Esophagus squamous epithelium (tissue), 5 donors: Measurements from ENCODE around the gene CHRNB1. TPM values are rescaled to one million over a fixed set of nuclear protein-coding genes. Genes with fewer than 3 reads are reported as not detected.

Experiments
- DNase-seq: peaks from one replicate; lab custom pipeline; 2025; lab: John Stamatoyannopoulos, UW
- H3K27ac ChIP-seq, 4 donors: fragments of 200-600 bp; sonication (generic); one replicate each; pipeline ENCODE4 v1.5.1; 2016 to 2019; ENCODE audit warnings: mild to moderate bottlenecking in 1 of 4
- H3K27me3 ChIP-seq, 4 donors: fragments of 200-600 bp; sonication (generic); 1 replicate in 3 of 4; 2 replicates in 1 of 4; pipeline versions ENCODE4 v1.5.1 to v1.6.0; 2017 to 2021; ENCODE audit warnings: antibody characterized with exemption in 1 of 4
- H3K36me3 ChIP-seq, 3 donors: fragments of 200-600 bp; sonication (generic); one replicate each; pipeline ENCODE4 v1.5.1; 2016 to 2019
- H3K4me1 ChIP-seq, 3 donors: fragments of 200-600 bp; sonication (generic); one replicate each; pipeline ENCODE4 v1.5.1; 2017 to 2019
- H3K4me3 ChIP-seq, 4 donors: fragments of 200-600 bp; sonication (generic); 1 replicate in 3 of 4; 2 replicates in 1 of 4; pipeline ENCODE4 v1.5.1; 2016 to 2019; ENCODE audit warnings: mild to moderate bottlenecking in 2 of 4, moderate library complexity in 1 of 4
- H3K9me3 ChIP-seq, 3 donors: fragments of 200-600 bp; sonication (generic); one replicate each; pipeline ENCODE4 v1.5.1; 2016 to 2019
- CTCF ChIP-seq, 6 experiments: fragments of 450-650 bp in 4 of 6; fragments of 200-600 bp in 2 of 6; sonication (generic) in 2 of 6; IDR thresholded peaks; one replicate each; pipeline ENCODE4 v1.5.1; 2016 to 2019; ENCODE audit warnings: antibody characterized with exemption in 6 of 6, mild to moderate bottlenecking in 4 of 6, moderate library complexity in 4 of 6
- POLR2A ChIP-seq, 4 donors: fragments of 450-650 bp; IDR thresholded peaks; one replicate each; pipeline ENCODE4 v1.6.1; 2017; ENCODE audit warnings: antibody characterized with exemption in 4 of 4, mild to moderate bottlenecking in 4 of 4, moderate library complexity in 3 of 4
- WGBS, 2 donors: methylation state at CpG; one replicate each; pipeline ENCODE4 v1.1.5; 2018; 5-methylcytosine and 5-hydroxymethylcytosine counted together
- intact Hi-C: fragments of 100-400 bp; cut with DNase I; formaldehyde crosslinking; loops from one replicate; pipeline ENCODE4 v1.15.0; 2022
- total RNA-seq, 4 donors: library from RNA; depleted of rRNA; stranded (reverse); fragments of >200 nt; gene quantifications; one replicate each; pipeline ENCODE4 v1.1.0, GENCODE V29; 2016
- donor health status: DM: yes; HTN: yes; CAD: no.

Gene CHRNB1
- total RNA-seq, 4 donors from 2014 or later, result 2.4 to 7.2 (median 4.6) TPM

DNA sequence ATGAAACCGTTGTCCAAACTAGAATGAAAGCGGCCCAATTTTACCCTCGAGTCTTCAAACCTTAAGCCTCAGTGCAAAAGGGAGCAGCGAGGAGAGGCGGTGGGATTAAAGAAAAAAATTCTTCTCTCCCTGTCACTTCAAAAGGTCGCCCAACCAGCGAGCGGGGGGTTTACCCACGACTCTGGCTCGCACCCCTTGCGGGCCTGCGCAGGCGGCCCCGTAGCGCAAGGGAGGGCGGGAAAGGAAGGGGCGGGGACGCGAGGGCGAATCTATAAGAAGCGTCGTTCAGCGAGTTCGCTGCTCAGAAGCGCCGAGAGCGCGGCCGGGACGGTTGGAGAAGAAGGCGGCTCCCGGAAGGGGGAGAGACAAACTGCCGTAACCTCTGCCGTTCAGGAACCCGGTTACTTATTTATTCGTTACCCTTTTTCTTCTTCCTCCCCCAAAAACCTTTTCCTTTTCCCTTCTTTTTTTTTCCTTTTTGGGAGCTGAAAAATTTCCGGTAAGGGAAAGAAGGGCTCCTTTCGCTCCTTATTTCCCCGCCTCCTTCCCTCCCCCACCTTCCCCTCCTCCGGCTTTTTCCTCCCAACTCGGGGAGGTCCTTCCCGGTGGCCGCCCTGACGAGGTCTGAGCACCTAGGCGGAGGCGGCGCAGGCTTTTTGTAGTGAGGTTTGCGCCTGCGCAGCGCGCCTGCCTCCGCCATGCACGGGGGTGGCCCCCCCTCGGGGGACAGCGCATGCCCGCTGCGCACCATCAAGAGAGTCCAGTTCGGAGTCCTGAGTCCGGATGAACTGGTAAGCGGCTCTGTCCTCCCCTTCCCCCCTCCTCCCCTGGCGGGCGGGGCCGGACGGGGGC is 39.4 kb downstream of the CHRNB1 start, which contains the start of gene POLR2A:
Gene POLR2A, plus strand, starts transcription at position 300 of the 852 bp plus-strand sequence.
- H3K9me3 ChIP-seq, result no peaks in the 10 kb centered on the region
- DNase-seq, result peak; percentile 82
- H3K4me1 ChIP-seq, result peaks cover 28 to 82% (median 45%) of the 10 kb centered on the region in 3 donors
- 0 to 1% methylated on average over 35 to 37 of the region's 64 CpGs for WGBS, 2 donors
- intact Hi-C loops, result no loop called here
- H3K4me3 ChIP-seq, result peak within 1 kb of the TSS; percentile 48 to 89 (median 70)
- no peaks in the 10 kb centered on the region for H3K36me3 ChIP-seq
- TF ChIP-seq CTCF (IDR thresholded peaks at IDR 0.05) (peak in 2 of 6 experiments; percentile 5 to 49), POLR2A (IDR thresholded peaks at IDR 0.05) (peak; percentile 91 to 100 (median 100))
- peak within 1 kb of the TSS; percentile 98 to 100 (median 99) for H3K27ac ChIP-seq
- H3K27me3 ChIP-seq, result no peaks in the 10 kb centered on the region

- H3K4me1 ChIP-seq, result peaks cover 26 to 84% (median 45%) of the 10 kb centered on the region in 3 donors
- peak overlapping the region; percentile 98 to 100 (median 99) for H3K27ac ChIP-seq
- WGBS, 2 donors, result 0% methylated on average over 10 to 19 of the region's 19 CpGs
- no peak for TF ChIP-seq POLR2A (IDR thresholded peaks at IDR 0.05)
- no peak for TF ChIP-seq CTCF (IDR thresholded peaks at IDR 0.05)
- H3K36me3 ChIP-seq, result peaks cover 0 to 4% (median 0%) of the 10 kb centered on the region in 3 donors
- H3K4me3 ChIP-seq, result peak overlapping the region; percentile 48 to 89 (median 70)
- DNase-seq, result no peak
- H3K27me3 ChIP-seq, result no peaks in the 10 kb centered on the region
- intact Hi-C loops, result no loop called here
- no peaks in the 10 kb centered on the region for H3K9me3 ChIP-seq
Measured at GRCh38 chr17:7484919-7485377, 40.1 kb downstream of the CHRNB1 start.

- WGBS, 2 donors, result 22 to 34% methylated on average over 3 of the region's 3 CpGs
- Histone ChIP-seq H3K27ac (peak overlapping the region; percentile 38 to 100 (median 99)), H3K9me3 (no peaks in the 10 kb centered on the region), H3K4me3 (peak overlapping the region; percentile 48 to 89 (median 70)), H3K36me3 (peaks cover 0 to 17% (median 0%) of the 10 kb centered on the region in 3 donors), H3K4me1 (peaks cover 22 to 85% (median 42%) of the 10 kb centered on the region in 3 donors), H3K27me3 (no peaks in the 10 kb centered on the region)
- intact Hi-C loops, result no loop called here
- TF ChIP-seq CTCF (IDR thresholded peaks at IDR 0.05), result no peak
- TF ChIP-seq POLR2A (IDR thresholded peaks at IDR 0.05), result no peak
- no peak for DNase-seq
Measured at GRCh38 chr17:7486181-7486580, 41.3 kb downstream of the CHRNB1 start.

DNA sequence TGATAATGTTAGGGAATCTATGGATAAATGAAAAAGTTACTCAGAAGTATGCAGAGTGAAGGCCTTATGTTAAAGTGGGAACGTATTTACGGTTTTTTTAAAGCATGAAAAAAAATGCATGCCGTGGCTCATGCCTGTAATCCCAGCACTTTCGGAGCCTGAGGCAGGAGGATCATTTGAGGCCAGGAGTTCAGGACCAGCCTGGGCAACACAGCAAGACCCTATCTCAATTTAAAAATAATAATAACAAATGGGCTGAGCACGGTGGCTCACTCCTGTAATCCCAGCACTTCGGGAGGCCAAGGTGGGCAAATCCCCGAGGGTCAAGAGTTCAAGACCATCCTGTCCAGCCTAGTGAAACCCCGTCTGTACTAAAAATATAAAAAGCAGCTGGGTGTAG is 45.3 kb downstream of the CHRNB1 start:
- Histone ChIP-seq H3K27ac (no peak overlapping the region), H3K27me3 (no peaks in the 10 kb centered on the region), H3K4me3 (no peak overlapping the region), H3K9me3 (no peaks in the 10 kb centered on the region), H3K4me1 (peaks cover 17 to 92% (median 29%) of the 10 kb centered on the region in 3 donors), H3K36me3 (peaks cover 0 to 56% (median 0%) of the 10 kb centered on the region in 3 donors)
- no peak for DNase-seq
- 49 to 74% methylated on average over 5 to 8 of the region's 8 CpGs for WGBS, 2 donors
- intact Hi-C loops, result no loop called here
- TF ChIP-seq POLR2A (IDR thresholded peaks at IDR 0.05), result no peak
- TF ChIP-seq CTCF (IDR thresholded peaks at IDR 0.05), result no peak

- Histone ChIP-seq H3K9me3 (no peaks in the 10 kb centered on the region), H3K36me3 (peaks cover 8 to 71% (median 10%) of the 10 kb centered on the region in 3 donors), H3K4me3 (no peak overlapping the region), H3K4me1 (peaks cover 9 to 87% (median 21%) of the 10 kb centered on the region in 3 donors), H3K27ac (no peak overlapping the region), H3K27me3 (no peaks in the 10 kb centered on the region)
- TF ChIP-seq CTCF (IDR thresholded peaks at IDR 0.05), result no peak
- no peak for TF ChIP-seq POLR2A (IDR thresholded peaks at IDR 0.05)
- no peak for DNase-seq
- intact Hi-C loops, result no loop called here
- WGBS, 2 donors, result 80 to 100% methylated on average over 1 of the region's 1 CpG
Measured at GRCh38 chr17:7491583-7491982, 46.7 kb downstream of the CHRNB1 start.
